HG03558 (cell line): Measurements from ENCODE around the gene VSTM2B.

ENCODE experiments used
- ATAC-seq: cut with Tn5 transposase; IDR thresholded peaks from one replicate; pipeline ENCODE4 v1.9.1; 2021; ENCODE audit warnings: moderate number of reproducible peaks; ENCODE audit not compliant: unreplicated experiment; ENCODE audit errors: extremely low read depth

VSTM2B gene

DNA sequence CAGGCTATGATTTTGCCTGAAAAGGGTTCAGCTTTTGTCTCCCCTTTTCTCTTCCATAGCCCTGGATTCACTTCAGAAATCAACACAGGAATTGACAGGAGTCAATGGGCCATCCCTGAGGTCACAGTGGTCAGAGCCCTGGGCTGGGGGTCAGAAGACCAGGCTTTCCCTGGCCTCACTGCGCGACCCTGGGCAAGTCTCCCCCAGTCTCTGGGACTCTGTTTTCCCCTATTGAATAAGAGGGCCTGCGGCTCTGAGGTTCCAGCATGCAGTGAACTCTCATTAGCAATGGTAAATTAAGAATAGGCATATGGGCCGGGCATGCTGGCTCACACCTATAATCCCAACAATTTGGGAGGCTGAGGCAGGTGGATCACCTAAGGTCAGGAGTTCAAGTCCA, 30.7 kb upstream of the VSTM2B start:
- no peak for ATAC-seq

DNA sequence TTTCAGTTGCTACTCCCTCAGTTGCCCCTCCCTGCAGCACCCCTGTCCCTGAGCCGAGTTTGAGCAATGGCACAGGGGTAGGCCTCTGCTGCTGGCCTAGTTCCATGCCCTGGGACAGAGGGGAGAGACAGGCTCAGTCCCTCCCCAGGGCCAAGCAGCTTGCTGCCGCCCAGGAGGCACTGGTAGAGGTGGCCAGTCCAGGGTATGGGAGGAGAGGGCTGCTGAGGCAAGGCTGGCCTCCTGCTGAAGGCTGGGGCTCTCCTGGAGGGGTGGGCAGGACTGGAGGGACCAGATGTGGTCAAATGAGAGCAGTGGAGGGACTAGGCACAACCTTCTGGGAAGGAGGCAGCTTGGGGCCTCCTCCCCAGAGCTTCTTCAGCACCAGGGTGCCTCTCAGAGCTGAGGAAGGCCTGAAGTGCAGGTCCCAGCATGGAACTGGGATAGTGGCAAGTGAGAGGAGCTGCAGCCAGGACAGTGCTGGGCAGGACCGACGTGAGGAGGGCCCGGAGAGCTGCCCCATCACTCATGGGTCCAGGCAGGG, 29.8 kb upstream of the VSTM2B start:
- no peak for ATAC-seq

DNA sequence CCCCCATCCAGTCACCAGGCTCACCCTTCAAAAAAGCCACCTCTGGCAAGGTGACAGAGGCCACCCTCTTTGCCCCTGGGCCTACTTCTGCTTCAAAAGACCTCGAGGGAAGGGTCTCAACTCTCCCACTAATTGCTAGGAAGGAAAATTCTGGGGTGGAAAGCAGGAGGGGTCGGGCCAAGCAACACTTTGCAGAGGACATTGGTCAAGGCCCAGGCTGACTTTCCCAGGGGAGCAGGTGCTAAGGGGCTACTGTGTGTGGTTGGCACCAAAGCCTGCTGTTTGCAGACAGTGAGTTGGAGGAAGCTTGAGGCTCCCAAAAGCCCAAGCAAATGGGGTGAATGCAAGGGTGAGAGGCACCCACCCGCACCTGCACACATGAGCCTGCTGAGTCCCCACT, 28.6 kb upstream of the VSTM2B start:
- no peak for ATAC-seq

DNA sequence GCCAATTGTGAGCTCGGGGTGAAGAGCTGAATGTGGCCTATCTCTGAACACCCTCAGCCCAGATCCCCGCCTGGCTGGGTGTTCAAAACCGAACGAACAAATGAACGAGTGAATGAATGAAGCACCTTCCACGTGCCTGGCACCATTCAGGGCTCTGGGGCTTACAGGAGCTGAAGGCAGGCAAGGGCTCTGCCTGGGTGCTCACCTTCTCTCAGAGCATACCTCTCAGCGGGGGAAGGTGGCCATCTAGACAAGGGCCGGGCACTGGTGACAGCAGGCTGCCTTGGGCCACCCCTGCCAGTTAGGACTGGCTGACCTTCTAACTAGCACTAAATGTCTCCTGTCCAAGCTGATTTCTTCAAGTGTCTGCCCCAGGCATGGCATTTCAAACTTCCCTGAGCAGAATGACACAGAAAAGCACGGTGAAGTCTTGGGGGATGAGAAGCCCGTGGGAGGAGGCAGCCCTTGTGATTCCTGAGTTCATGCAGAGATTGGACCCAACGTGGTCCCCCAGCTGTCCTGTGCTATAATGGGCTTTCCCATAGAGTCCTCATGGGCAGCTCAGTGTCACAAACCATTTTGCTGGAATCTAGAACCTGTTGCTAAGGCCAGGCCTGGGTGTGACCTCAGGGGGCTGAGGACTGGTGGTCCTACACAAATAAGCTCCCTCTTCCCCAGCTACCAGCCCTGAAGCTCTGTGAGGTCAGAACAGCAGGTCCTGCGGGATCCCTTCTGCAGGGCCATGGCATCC, 27.9 kb upstream of the VSTM2B start:
- no peak for ATAC-seq

DNA sequence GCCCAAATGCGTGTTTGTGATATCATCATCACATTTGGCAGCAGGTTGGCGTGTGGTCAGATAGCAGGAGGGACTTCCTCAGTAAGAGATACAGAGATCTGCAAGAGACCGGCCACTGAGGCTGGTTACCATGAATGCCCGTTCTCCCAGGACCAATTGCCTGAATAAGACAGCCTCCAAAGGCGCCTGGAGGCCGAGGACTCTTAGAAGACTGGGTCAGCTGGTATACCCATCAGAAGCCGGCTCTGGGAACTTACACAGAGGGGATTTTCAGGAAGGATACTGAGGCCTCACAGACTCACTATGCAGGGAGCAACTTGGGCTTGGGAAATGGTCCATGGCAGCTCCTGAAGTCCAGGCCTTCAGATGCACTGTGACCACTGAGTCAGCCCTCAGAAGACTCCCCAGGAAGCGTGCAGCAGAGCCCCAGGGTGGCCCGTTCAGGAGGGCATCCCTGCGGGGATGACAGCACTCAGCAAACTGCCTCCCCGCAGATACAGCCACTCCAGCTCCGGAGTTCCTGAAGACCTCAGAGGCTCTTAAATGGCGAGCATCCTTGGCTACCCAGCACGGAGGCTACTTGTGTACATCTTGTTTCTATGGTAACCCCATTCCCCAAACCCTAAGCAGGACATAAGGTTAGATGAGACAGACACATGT, 26.4 kb upstream of the VSTM2B start:
- ATAC-seq = no peak

DNA sequence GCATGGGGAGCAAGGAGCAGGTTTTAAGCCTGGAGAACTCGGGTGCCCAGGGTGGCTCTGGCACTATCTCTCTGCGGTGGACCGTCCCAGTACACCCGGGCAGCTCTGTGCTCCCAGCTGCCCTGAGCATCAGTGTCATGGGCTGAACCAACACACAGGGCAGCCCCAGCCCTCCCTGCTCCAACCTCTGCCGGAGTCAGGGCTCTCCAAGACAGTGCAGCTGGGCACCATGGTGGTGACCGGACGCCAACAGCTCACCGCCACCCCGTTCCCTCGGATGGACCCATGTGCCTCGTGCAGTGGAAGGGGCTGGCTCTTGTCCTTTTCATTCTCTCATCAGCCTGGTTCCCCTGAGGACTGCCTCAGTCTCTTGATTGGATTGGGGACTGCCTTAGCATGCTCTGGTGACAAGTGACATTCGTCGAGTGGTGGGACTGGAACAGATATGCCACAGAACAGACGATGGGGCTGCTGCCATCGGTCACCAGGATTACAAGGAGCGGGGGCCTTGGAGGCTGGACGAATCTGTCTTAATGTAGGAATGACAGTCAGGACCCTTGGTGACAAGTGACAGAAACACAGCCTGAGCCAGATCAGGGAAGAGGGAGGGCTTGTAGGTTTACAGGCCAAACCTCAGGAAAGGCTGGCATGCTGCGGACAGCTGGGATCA, 25.7 kb upstream of the VSTM2B start:
- ATAC-seq = no peak

DNA sequence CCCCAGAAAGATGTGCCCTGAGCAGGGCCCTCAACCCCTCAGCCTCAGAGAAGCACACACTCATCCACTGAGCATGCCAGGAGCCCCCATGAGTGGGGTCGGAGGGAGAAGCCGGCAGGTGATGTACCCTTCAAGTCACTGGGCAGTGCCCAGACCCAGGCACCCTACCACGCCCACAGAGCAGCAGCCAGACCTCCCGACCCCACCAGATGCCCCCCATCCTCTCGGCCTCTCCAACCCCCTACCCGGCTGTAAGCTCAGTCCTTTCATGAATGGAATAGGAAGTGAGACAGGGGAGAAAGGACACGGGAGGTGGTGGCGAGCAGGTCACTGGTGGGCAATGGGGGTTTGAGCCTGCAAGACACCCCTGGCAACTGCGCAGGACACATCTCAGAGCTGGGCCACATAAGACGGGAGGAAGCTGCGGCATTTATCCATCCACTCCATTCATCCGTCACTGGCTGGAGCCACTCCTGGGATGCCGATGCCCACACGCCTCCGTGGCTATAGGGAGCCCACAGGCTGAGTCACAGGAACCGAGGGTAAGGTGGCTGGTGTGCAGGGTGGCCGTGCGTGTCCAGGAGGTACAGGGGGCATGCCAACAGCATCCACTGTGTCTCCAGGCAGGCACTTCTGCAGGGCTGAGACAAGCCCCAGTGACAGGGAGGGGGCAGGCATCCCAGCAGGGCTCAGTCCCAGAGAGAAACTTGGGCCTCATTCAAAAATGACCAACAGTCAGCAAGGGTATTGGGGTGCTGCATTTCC, 23.8 kb upstream of the VSTM2B start:
- ATAC-seq = no peak

DNA sequence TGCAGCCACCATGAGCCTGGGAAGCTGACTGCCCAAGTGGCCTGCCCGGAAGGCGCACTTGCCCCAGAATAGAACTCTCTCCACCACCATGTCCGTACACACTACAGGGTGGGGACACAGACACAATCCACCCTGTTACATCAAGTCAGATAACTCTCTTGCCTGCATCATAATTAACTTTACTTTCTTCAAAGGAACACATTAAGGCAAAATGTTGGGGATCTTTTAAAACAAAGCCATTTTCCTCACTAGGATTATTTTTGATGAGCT, 23.3 kb upstream of the VSTM2B start:
- no peak for ATAC-seq

DNA sequence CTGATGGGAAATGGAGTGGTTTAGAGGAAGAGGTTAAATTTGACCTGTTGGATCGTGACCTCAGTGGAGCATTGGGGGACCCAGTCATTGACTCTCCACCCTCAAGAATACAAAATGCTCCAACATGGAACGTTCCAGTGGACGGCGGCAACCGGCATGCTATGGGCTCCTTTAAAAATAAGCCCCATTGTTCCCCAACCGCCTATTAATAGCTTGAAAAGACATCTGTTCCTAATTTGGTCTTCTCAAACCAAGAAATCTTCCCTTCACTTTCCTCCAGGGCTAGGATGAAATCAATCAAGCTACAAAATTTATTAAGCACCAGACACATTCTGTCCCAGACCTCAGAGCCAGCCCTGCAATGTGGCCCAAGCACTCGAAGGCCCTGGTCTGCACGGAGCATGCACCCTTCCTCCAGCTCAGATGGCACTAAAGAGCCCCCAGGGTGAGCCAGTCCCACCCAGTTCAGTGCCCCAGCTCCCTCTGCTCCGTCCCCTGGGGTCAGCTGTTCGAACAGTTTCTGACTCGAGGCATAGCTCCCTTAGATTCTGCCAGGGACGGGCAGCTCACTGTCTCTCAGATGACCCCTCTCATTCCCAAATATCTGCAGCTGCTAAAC, 22.5 kb upstream of the VSTM2B start:
- ATAC-seq = no peak

DNA sequence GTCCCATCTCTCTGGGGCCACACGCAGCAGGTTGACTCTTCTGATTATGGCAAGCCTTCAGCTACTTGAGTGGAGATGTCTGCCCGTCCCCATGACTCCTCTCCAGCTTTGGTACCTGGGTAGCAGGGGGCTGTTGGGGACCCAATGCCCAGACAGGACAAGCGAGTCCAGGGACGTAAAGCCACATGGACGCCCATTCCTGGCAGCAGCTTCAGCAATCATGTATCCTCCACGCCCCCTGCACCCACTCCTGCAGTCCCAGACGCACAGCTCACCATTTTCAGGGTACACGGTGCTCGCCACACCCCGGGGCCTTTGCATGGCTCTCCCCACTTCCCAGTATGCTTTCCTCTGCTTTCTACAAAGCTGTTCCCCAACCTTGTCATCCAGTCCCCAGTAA, 22.0 kb upstream of the VSTM2B start:
- no peak for ATAC-seq

DNA sequence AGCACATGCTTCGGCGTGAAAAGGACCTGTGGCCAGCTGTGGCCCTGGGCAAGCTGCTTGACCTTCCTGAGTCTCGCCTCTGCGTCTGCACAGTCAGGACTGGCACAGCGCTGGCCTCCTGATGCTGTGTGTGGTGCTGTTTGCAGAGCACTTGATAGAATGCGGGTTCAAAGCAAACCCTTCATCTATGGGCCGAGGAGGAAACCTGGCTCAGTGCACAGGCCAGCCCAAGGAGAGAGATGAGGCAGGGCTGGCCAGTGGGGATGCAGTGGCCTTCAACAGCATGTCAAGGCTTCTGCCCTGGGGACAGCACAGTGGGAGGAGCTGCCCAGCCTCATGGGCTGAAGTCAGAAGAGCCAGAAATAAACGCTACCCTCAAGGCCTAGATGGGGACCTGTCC, 21.3 kb upstream of the VSTM2B start:
- no peak for ATAC-seq

DNA sequence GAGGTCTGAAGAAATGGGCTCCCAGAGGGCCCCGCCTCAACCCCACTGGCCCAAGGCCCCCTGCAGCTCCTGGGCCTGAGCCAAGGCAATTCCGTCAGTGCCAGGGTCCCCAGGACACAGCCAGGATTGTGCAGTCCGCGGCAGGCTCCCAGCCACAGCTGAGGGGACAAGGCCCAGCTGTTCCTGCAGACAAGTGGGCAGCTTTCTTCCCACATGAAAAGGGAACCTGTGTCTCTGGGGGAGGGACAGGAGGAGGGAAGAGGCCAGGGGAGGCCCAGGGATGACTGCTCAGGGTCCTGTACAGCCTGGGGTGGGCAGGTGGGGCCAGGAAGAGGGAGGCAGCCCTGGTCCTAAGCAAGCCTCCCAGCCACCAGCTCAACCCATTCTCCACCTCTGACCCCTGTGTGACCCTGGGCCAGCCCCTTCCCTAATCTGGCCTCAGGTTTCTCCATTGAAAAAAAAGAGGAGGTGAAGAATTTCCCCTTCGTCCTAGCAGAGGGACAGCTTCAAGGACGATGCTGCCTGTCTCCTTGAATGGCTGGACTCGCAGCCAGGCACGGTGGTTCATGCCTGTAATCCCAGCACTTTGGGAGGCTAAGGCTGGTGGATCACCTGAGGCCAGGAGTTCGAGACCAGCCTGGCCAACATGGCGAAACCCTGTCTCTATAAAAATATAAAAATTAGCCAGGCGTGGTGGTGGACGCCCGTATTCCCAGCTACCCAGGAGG, 20.5 kb upstream of the VSTM2B start:
- no peak for ATAC-seq

DNA sequence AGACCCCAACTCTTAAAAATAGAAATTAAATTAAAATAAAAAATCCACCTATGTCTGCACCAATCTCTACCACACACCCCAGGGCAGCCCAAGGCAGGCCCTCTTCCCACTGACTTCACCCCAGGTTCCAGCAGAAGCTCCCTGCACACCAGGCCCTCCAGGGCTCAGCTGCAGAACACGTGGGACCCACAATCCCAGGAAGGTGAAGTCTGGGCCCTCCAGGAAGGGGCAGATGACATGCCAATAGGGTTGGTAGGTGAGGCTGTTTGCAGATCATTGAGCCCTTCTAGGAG, 19.2 kb upstream of the VSTM2B start:
- ATAC-seq = no peak

DNA sequence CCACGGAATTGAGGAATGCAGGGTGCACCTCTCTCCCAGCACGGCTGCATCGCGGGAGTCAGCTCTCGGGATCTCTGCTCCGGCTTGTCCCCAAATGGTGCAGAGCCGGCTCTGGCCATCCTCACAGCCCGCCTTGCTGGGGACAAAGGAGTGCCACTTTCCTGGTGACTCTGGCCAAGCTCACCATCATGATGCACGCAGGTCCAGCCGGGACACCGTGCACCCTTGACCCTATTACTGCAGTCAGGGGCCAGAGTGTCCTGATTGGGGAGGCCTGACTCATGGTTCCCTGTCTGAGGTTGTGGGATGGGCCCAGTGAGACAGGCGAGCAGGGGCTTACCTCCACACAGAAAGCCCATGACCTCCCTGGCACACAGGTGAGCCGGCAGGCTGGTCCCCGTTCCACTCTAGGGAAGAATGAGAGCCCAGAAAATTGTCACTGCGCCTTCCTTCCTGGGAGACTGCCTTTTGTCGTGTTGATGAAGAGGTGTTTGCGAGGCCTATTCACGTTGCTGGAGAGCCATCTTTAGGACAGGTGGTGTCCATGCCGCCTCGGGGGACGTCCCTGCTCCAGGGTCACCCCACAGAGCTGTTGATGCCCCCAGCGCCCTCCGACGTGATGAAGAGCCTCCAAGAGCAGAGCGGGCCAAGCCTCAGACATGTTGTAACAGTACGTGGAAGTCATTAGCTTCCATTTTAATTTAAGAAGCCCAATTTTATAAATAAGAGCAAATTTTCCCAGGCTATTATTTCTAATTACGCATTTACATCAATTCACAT, 18.5 kb upstream of the VSTM2B start:
- ATAC-seq = no peak

DNA sequence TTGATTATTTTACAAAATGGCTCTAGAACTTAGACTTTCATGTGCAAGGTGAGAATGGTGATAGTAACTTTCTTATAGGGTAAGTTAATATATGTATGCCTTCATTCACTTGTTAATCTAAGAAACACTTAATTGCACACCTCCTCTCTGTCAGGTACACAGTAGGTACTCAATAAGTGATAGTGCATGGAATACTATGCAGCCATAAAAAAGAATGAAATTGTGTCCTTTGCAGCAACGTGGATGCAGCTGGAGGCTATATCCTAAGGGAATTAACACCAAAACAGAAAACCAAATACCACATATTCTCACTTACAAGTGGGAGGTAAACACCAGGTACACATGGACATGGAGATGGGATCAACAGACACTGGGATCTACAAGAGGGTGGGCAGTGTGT, 17.6 kb upstream of the VSTM2B start:
- ATAC-seq = no peak

DNA sequence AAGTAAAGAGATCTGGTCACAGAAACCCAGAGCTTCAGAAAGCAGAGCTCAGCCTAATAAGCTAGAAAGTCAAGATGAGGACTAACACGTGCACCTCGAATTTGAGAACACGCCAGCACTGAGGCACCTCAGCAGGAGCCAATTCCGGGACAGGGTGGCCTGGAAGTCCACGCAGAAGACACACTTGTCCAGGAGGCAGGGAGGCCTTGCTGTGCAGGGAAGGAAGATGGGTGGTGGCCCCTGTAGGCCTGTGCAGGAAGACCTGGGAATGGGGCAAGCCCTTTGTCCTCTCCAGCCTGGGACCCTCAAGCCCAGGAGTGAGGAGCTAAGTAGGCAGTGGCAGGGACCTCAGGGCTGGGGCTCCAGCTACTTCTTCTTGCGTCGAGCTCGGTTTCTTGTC, 16.3 kb upstream of the VSTM2B start:
- ATAC-seq = no peak

DNA sequence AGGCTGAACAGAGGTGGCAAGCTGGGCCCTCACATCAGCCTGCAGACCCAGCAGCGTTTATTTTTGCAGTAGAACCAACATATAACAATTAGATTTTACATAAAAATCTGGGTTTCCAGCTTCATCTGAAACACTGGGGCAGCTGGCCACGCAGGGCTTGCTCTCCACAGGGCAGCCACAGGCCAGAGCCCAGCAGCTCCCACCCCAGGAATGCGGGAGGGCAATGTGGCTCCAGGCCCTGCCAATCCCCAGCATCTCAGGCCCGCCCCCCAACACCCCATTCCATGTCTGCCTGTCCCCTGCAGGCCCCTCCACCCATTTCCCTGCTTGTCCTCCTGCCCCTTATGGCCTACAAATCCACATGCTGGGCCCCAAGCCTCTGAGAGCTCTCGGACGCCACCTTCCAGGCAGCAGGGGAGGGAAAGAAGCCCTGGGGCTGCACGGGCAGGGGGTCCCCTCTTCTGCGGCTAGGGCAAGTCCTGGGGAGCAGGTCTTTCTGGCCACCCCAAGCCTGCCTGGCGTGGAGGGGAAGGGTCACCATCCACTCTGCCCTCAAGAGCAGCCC, 15.0 kb upstream of the VSTM2B start:
- no peak for ATAC-seq

DNA sequence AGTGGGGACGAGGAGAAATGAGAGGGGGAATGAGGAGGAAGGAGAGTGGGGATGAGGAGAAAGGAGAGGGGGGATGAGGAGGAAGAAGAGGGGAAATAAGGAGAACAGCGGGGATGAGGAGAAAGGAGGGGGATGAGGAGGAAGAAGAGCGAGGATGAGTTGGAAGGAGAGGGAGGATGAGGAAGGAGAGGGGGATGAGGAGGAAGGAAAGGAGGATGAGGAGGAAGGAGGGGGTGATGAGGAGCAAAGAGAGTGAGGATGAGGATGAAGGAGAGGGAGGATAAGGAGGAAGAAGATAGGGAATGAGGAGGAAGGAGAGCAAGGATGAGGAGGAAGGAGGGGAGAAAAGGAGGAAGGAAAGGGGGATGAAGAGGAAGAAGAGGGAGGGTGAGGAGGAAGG, 14.0 kb upstream of the VSTM2B start:
- no peak for ATAC-seq

DNA sequence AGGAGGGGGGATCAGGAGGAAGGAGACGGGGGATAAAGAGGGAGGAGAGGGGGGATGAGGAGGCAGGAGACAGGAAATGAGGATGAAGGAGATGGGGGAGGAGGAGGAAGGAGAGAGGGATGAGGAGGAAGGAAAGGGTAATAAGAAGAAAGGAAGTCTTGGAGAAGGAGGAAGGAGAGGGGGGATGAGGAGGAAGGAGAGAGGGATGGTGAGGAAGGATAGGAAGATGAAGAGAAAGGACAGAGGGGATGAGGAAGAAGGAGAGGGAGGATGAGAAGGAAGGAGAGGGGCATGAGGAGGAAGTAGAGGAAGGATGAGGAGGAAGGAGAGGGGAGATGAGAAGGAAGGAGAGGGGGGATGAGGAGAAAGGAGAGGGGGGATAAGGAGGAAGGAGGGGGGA, 13.0 kb upstream of the VSTM2B start:
- no peak for ATAC-seq
